ENCODE results near the gene CIB1. TPM values are rescaled to one million over a fixed set of nuclear protein-coding genes. Genes with fewer than 3 reads are reported as not detected.

The CIB1 gene
- total and polyA plus RNA-seq, 10 of the 15 experiments (the other 5 are each of a cell fraction or from before 2014, with no cell fraction given), result 10.8 to 155 (median 81.9) TPM

DNA sequence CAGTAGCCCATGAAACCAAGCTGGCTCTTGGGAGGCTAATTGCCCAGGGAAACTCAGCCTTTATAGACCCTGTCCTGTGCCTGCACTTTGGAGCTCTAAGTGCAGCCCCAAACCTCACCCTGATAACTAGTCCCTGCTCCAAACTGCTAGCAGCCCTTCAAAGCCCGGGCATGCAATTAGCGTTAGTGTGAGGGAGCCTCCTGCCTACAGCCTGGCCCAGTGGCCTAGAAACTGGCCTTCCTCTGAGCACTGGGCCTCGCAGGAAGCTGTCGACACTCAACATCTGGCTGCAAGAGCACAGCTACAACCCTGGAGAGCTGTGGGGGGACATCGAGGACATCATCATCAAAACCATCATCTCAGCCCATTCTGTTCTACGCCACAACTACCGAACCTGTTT, 24.0 kb upstream of the CIB1 start:
- Histone ChIP-seq H3K4me1 (ENCODE audit: control insufficient read depth, insufficient read depth, low read length) (peaks cover 22% of the 10 kb centered on the region), H3K9me3 (replicated peaks; ENCODE audit: control insufficient read depth, insufficient read depth, low read length) (no peaks in the 10 kb centered on the region), H3K27me3 (replicated peaks in 1 of 2; ENCODE audit: control insufficient read depth in 2 of 2, insufficient read depth in 2 of 2, low read length in 1 of 2) (no peaks in the 10 kb centered on the region; a peak in 1 of 4 replicates), H2AFZ (ENCODE audit: control insufficient read depth, low read depth, low read length) (no peak overlapping the region), H3K4me2 (ENCODE audit: control insufficient read depth, insufficient read depth) (no peak overlapping the region), H3K4me3 (no peak overlapping the region), H3K27ac (ENCODE audit: control insufficient read depth, insufficient read depth) (no peak overlapping the region), H4K20me1 (ENCODE audit: control insufficient read depth, insufficient read depth) (no peaks in the 10 kb centered on the region), H3K9ac (ENCODE audit: control insufficient read depth, insufficient read depth, low read length) (no peak overlapping the region), H3K36me3 (ENCODE audit: control insufficient read depth in 2 of 2, insufficient read depth in 2 of 2, low read length in 1 of 2) (no peaks in the 10 kb centered on the region), H3K79me2 (ENCODE audit: control insufficient read depth, insufficient read depth, low read length) (no peaks in the 10 kb centered on the region)
- no peak for DNase-seq (ENCODE audit: low read depth, low spot score)
- ChIA-PET RAD21 (ENCODE audit: unreplicated experiment) (no interaction called here), CTCF (interaction anchor here (1.0 to 1.3 kb wide), 3 partner anchors 9 to 58 kb away, joined by 3 read pairs; no protein-coding TSS in a partner anchor), POLR2A (interaction anchor here (0.5 to 2.2 kb wide), 3 partner anchors 9 to 25 kb away, joined by 3 to 10 read pairs (median 4); partner anchors contain the start of gene TTLL13), SMC1A (ENCODE audit: uncharacterized antibody, unreplicated experiment) (interaction anchor here (0.7 kb wide), 1 partner anchor 44 kb away, joined by 3 read pairs; no protein-coding TSS in a partner anchor)
- intact Hi-C loops (cut with micrococcal nuclease; ENCODE audit: unreplicated experiment), result loop anchor here (2.0 kb wide), 1 partner anchor 25 kb away; the partner anchor contains the start of gene CIB1
- in situ Hi-C loops (cut with MboI), result no loop called here
- whole genome bisulfite sequencing (ENCODE audit: insufficient coverage, insufficient replicate concordance, low lambda C conversion rate, missing lambda C conversion rate), result 87% methylated on average over 7 of the region's 7 CpGs
- no TSS peak for BruUV-seq (replicated peaks)
- TF ChIP-seq GATAD2B (conservative IDR thresholded peaks at IDR 0.05; ENCODE audit: low read depth), result no peak
- TF ChIP-seq ZSCAN29 (IDR thresholded peaks at IDR 0.05), result no peak
- no peak for ATAC-seq
- no peak for FAIRE-seq

GRCh38 chr15:90249203-90249863, 15.6 kb upstream of the CIB1 start, which contains the start of gene TTLL13:
TSS of gene TTLL13 (plus strand) at chr15:90249556. CDS start at chr15:90250631, 1,075 bp downstream.
- SMC1A ChIA-PET (ENCODE audit: uncharacterized antibody, unreplicated experiment), result interaction anchor here (1.1 to 2.7 kb wide), 5 partner anchors 10 to 19 kb away, joined by 3 to 10 read pairs (median 3); partner anchors contain the start of genes CIB1 and GDPGP1
- TF ChIP-seq LARP7 (IDR thresholded peaks at IDR 0.05) (peak; percentile 45; the same call in 1 of the 2 replicates), FOXK2 (IDR thresholded peaks at IDR 0.05) (no peak), IKZF1 (conservative IDR thresholded peaks at IDR 0.05) (peak; percentile 68), IKZF2 (IDR thresholded peaks at IDR 0.05) (peak in 1 of 2 experiments; percentile 29; a peak in 1 of 4 replicates), RUNX3 (IDR thresholded peaks at IDR 0.05; ENCODE audit: low read length) (no peak), SMARCA5 (IDR thresholded peaks at IDR 0.05) (no peak), DPF2 (IDR thresholded peaks at IDR 0.05) (0 out of 2 replicates have a peak, but pooled peaks have one; percentile 22), BACH1 (IDR thresholded peaks at IDR 0.05; ENCODE audit: borderline replicate concordance) (0 out of 2 replicates have a peak, but pooled peaks have one; percentile 52), GATAD2B (conservative IDR thresholded peaks at IDR 0.05; ENCODE audit: low read depth) (peak; percentile 42; the same call in 1 of the 2 replicates), SP1 (IDR thresholded peaks at IDR 0.05; ENCODE audit: low read depth, low read length) (peak; percentile 24), BMI1 (IDR thresholded peaks at IDR 0.05; ENCODE audit: borderline replicate concordance) (peak; percentile 91), BHLHE40 (IDR thresholded peaks at IDR 0.05; ENCODE audit: borderline replicate concordance in 1 of 2, low read depth in 2 of 2, low read length in 1 of 2) (peak in 1 of 2 experiments; percentile 41; a peak in 2 of 4 replicates), SMAD1 (IDR thresholded peaks at IDR 0.05; ENCODE audit: low read depth, partially characterized antibody) (no peak)
- no TSS peak for BruUV-seq (replicated peaks)
- intact Hi-C loops (cut with micrococcal nuclease; ENCODE audit: unreplicated experiment) (no loop called here), in situ Hi-C loops (cut with MboI) (no loop called here)
- no peaks in the 10 kb centered on the region for H3K36me3 ChIP-seq (ENCODE audit: control insufficient read depth in 2 of 2, insufficient read depth in 2 of 2, low read length in 1 of 2)
- H3K79me2 ChIP-seq (ENCODE audit: control insufficient read depth, insufficient read depth, low read length), result no peaks in the 10 kb centered on the region
- ATAC-seq (peak; percentile 95), DNase-seq (ENCODE audit: low read depth, low spot score) (no peak), FAIRE-seq (peak; percentile 47)
- H3K27ac ChIP-seq (ENCODE audit: control insufficient read depth, insufficient read depth), result no peak within 1 kb of the TSS
- RAD21 ChIA-PET (ENCODE audit: unreplicated experiment), result interaction anchor here (0.5 to 2.8 kb wide), 2 partner anchors 16 to 105 kb away, joined by 5 to 22 read pairs; partner anchors contain the start of genes CIB1 and GDPGP1
- peaks cover 2% of the 10 kb centered on the region; the same call in 1 of the 2 replicates for H3K4me1 ChIP-seq (ENCODE audit: control insufficient read depth, insufficient read depth, low read length)
- 5% methylated on average over 41 of the region's 44 CpGs for WGBS (ENCODE audit: insufficient coverage, insufficient replicate concordance, low lambda C conversion rate, missing lambda C conversion rate)
- H3K4me3 ChIP-seq, result peak within 1 kb of the TSS; percentile 55; the same call in 1 of the 2 replicates
- H3K9me3 ChIP-seq (replicated peaks; ENCODE audit: control insufficient read depth, insufficient read depth, low read length), result no peaks in the 10 kb centered on the region
- H4K20me1 ChIP-seq (ENCODE audit: control insufficient read depth, insufficient read depth), result no peaks in the 10 kb centered on the region
- peaks cover 0 to 2% of the 10 kb centered on the region in 2 experiments; a peak in 1 of 4 replicates for H3K27me3 ChIP-seq (replicated peaks in 1 of 2; ENCODE audit: control insufficient read depth in 2 of 2, insufficient read depth in 2 of 2, low read length in 1 of 2)
- CTCF ChIA-PET, result interaction anchor here (1.2 to 2.1 kb wide), 7 partner anchors 10 to 87 kb away, joined by 3 to 6 read pairs (median 4); partner anchors contain the start of gene SEMA4B
- no peak within 1 kb of the TSS for H3K9ac ChIP-seq (ENCODE audit: control insufficient read depth, insufficient read depth, low read length)
- H3K4me2 ChIP-seq (ENCODE audit: control insufficient read depth, insufficient read depth), result peak within 1 kb of the TSS; percentile 96
- H2AFZ ChIP-seq (ENCODE audit: control insufficient read depth, low read depth, low read length), result peak within 1 kb of the TSS; percentile 72
- POLR2A ChIA-PET, result interaction anchor here (0.6 to 2.5 kb wide), 9 partner anchors 10 to 1056 kb away, joined by 3 to 10 read pairs (median 4); partner anchors contain the start of genes BLM, CIB1 and GDPGP1
